HPDE6-E6E7 (cell line): ENCODE data around the gene TTPAL.
"Not testable (repeated sequence)": the region's sequence is repeated elsewhere in the genome, so short reads cannot be mapped to it uniquely, and the experiment has no call there.

Source experiments
- DNase-seq: peaks from one replicate; pipeline ENCODE4 v3.0.0; 2011; ENCODE audit warnings: missing footprints; ENCODE audit errors: extremely low spot score

The TTPAL gene

DNA sequence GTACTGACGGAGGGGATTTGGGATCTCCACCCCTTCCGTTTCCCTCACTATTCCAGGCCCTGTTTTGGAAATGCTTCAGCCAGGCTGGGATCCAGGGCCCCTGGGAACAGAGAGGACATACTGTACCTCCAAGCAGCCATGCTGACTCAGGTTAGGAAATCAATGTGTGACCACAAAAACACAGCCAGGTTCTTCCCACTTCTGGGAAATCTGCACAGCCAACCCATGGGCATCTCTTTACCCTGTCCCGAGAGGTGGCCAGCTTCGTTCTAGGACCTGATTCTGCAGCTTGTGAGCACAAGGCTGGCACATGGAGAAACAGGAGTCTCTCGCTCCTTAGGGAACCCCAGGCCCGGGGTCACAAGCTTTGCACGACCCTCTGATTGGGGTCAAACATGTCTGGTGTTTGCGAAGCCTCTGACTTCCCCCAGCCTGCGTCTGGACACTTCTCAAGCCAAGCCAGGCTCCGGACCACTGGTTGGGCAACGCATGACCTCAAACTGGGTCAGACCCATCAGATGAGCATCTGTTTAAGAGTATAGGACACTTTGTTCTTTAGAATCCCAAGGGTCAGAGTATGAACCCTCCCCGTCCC lies 8.3 kb upstream of the TTPAL start:
- no peak for DNase-seq

DNA sequence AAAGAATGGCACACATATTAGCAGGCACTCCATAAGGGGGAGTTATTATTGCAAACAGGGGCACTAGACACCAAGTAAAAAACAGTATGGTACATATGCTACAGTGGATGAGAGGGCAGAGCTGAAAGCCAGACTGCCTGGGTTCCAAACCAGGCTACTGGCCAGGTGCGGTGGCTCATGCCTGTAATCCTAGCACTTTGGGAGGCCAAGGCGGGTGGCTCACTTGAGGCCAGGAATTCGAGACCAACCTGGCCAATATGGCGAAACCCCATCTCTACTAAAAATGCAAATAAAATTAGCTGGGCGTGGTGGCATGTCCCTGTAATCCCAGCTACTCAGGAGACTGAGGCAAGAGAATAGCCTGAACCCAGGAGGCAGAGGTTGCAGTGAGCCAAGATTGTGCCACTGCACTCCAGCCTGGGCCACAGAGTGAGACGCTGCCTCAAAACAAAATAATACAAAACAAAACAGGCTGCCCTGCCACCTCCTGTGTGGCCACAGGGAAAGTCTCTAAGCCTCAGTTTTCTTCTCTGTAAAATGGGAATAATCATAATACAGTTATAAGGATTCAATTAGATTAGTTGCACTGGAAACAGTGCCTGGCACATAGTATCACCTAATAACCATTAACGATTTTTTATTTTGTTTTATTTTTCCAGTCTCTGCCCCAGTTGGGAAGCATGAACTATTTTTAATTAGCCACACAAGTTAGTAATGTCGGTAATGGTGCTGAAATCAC lies 7.5 kb upstream of the TTPAL start:
- DNase-seq, result no peak

DNA sequence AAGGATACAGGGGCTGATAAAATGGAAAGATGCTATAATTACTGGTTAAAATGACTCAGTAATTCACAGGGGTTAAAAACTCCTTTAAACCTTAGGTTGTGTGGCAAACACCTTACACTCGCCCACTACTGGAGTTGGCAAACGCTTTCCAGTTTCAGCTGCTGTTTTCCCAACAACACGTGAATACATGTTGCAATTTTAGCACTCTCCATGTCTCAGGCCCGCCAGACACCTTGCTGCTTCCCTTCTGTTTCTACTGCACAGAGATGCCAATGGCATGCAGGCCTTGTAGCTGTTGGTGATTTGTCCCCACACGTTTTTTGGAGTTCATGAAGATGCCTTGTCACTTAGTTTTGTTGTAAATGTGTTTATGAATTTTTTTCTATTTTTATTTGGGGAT lies 5.3 kb upstream of the TTPAL start:
- DNase-seq, result no peak

DNA sequence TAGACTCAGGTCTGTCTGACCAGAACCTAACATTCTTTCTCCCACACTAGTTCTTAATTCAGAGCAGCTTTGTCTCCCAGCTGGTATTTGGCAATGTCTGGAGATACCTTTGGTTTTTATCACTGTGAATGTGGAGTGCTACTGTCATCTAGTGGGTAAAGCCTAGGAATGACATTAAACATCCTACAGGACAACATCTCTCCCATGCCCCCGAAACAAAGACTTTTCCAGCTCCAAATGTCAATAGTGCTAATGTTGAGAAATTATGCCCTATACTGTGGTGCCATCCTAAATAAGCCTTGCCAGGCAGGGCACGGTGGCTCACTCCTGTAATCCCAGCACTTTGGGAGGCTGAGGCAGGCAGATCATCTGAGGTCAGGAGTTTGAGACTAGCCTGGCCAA lies 4.2 kb upstream of the TTPAL start:
- DNase-seq, result no peak

DNA sequence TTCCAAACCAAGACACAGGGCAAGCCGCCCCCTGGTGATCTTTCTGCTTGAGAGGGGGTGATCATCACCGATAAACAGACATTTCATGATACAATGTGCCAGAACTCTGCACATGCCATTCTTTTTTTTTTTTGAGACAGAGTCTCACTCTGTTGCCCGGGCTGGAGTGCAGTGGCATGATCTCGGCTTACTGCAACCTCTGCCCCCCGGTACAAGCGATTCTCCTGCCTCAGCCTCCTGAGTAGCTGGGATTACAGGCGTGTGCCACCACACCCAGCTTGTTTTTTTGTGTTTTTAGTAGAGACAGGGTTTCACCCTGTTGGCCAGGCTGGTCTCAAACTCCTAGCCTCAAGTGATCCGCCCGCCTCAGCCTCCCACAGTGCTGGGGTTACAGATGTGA lies 3.4 kb upstream of the TTPAL start:
- DNase-seq, result not testable (repeated sequence)

DNA sequence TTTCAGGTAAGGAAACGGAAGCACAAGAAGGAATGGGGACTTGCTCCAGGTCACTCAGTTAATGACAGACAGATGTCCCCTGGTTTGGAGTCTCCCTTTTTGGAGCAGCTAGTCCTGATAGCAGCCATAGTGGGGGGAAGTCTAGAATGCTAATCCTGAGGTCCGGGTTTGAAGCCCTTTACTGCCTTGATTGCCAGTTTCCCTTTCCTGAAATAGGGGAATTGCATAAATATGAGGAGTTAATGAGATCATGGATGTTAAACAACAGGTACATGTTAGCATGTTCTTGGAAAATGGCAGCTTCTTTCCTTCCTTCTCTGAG lies 341 bp upstream of the TTPAL start:
- no peak for DNase-seq

DNA sequence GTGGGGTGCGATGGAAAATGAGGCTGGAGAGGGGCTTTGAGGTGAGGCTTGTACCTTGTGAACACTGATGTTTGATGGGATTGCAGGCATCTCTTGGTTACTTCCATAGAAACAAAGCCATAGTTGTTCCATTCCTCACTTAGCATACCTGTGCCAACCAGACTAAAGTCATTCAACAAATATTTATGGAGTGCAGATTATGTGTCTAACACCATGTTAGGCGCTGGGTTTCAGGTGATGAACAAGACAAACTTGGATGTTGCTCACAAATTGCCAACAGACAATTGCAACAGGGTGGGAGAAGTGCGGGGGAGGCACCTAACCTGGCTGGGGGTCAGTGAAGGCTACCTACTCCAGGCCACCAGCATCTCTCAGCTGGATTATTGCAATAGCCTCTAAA lies 1.5 kb downstream of the TTPAL start:
- no peak for DNase-seq

DNA sequence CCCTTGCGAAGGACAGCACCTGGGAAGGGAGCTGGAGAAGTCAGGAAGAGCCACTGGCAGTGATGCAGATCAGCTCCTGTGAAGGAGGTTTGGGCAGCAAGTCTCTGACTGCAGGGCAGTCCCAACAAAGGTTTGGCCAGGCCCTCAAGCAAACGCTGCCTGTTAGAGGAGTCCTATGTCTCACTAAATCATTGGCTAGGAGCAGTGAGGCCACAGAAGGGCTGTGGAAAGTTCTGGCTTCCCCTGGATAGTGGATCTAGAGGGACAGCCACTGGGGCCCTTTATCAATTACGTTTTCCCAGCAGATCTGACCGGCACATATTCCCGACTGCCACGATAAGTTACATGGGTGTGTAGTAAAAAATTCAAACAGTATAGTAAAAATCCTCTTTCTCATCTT lies 2.5 kb downstream of the TTPAL start:
- no peak for DNase-seq

DNA sequence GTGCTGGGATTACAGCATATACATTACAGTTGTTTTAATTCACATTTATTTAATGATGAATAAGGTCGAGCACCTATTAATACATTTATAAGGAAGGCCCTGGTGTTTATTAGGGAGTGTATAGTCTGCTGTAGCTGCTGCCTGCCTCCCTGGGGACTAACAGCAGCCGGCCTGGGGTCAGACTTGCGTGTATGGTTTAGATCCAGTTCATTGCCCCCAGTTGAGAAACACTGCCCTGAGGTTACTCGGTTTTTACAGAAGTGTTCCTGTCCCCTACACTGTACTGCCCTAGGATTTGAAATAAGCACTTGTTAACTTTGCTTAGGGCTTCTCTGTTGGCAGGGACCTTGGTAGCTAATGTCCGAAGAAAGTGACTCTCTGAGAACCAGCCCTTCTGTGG lies 4.0 kb downstream of the TTPAL start:
- no peak for DNase-seq

DNA sequence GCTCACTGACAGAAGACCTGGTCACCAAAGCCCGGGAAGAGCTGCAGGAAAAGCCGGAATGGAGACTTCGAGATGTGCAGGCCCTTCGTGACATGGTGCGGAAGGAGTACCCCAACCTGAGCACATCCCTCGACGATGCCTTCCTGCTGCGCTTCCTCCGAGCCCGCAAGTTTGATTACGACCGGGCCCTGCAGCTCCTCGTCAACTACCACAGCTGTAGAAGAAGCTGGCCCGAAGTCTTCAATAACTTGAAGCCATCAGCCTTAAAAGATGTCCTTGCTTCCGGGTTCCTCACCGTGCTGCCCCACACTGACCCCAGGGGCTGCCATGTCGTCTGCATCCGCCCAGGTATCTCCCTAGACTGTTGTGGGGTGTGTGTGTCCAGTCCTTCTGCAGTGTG lies 4.4 kb downstream of the TTPAL start:
- DNase-seq, result no peak

DNA sequence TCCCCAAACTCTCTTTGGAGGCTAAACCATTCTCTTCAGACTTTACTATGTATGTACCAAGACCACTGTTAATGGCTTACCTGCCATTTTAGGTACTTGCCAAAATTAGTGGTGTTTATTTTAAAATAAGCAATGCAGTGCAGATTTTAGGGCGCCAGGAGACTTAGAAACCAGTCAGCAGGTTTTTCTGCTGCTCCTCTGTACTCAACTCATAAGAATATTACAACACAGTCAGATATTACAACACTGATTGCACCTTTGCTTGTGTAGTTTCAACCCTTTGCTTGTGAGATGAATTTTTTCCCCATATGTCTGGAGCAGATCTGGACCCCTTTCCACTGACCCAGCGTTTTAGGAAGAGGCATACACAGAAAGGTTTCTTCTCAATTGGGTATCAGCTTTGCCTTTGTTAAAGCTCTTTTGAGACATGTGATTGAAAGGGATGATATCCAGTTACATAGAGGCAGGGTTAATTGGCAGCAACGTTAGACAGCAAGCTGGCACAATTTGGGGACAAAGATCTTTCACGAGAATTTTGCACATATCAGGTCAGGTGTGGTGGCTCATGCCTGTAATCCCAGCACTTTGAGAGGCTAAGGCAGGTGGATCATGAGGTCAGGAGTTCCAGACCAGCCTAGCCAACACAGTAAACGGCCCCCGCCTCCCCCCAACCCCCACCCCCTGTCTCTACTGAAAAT lies 6.2 kb downstream of the TTPAL start:
- no peak for DNase-seq

DNA sequence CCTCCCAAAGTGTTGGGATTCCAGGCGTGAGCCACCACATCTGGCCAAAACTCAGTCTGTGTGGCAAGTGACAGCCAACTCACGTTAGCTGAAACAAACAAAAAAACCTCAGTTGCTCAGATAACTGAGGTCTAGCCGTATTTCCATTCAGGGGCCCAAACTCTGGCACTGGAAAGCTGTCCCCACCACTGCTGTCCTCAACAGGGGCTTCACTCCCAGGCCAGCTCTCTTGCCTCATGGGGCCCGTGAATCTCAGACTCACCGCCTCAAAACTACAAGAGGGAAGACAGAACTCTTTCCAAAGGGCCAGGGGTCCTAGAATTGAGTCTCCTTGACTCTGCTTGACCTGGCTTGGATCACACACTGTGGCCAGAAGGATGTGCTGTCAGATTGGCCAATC lies 7.4 kb downstream of the TTPAL start:
- no peak for DNase-seq

DNA sequence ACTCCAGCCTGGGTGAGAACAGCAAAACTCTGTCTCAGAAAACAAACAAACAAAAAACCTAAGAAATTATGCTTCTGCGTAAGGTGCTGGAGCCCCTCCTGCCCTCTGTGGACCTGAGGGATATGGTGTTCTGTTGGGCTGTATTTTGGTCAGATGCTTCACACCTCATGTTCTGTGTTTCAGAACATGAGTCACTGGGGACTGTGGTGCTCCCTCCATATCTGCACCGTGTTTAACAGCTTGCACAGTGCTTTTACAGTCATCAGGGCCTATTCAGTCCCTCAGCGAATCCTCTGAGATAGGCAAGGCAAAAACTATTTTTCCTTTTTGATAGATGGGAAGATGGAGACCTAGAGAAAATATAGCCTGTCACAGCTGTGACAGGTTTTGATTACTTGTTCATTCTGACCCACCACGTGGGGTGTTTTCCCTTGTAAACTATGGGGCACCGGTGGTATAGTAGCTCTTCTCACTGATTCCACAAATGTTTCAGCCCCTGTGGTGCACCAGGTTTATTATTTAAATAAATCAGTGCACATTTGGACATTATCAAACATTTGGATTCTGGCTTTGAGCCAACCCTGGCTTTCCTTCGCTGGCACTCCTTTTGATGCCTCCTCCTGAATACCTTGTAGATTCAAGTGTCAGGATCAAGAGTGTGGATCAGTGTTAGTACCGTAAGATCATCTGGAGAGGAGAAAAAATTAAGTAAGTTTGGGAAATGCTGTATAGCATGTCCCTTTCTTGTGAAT lies 9.6 kb downstream of the TTPAL start:
- DNase-seq, result no peak

DNA sequence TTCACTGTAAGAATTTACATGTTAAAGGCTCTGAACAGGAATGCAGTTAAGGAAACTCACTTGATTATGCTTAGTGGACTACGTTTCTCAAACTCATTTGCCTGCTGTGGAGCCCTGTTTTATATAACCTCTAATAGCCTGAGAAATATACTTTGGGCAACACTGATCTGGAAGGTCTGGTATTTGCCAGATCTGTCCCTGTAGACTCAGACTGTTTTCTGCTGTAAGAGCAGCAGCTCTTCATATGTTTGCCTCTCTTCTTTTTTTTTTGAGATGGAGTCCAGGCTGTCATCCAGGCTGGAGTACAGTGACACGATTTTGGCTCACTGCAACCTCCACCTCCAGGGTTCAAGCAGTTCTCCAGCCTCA lies 10.1 kb downstream of the TTPAL start:
- DNase-seq, result no peak

DNA sequence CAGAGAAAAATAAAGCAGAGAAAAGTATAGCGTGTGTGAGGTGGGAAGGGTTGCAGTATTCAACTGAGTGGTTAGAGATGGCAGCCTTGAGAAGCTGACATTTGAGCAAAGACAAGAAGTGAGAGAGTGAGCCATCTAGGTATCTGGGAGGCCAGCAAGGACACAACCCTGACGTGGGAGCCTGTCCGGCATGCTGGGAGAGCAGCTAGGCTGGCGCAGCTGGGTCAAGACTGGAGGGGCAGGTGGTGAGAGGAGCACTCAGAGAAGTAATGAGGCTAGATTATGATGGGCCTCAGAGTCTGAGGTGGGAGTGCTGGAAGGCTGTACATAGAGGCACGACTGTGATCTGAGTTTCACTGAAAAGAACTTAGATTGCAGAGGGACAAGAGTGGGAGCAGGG lies 12.9 kb downstream of the TTPAL start:
- no peak for DNase-seq

DNA sequence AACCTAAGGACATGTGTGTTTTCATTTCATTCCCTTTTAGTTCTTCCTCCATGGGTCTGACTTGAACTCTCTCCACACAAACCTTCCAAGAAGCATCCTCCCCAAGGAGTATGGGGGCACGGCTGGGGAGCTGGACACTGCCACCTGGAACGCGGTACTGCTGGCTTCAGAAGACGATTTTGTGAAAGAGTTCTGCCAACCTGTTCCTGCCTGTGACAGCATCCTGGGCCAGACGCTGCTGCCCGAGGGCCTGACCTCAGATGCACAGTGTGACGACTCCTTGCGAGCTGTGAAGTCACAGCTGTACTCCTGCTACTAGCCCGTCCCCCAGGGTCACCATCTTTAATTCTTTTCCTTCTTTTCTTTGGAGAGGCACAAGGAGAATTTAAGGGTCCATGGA lies 13.5 kb downstream of the TTPAL start:
- no peak for DNase-seq

DNA sequence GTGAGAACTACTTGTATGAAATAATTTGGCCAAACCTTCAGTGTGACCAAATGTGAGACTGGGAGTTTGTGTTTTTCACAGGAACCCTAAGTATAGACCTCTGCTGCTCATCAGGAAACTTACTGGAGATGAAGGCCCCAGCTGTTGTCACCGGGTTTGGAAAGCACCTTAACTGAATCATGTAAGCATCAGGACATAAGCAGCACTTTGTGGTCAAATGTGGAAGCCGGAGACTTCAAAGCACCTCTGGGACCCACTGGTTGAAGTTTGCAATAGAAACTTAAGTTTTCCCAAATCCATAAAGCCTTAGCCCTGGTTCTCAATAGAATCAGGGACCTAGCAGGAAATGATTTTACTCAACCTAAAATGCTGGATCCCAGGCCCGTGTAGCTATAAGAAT lies 14.3 kb downstream of the TTPAL start:
- DNase-seq, result no peak

DNA sequence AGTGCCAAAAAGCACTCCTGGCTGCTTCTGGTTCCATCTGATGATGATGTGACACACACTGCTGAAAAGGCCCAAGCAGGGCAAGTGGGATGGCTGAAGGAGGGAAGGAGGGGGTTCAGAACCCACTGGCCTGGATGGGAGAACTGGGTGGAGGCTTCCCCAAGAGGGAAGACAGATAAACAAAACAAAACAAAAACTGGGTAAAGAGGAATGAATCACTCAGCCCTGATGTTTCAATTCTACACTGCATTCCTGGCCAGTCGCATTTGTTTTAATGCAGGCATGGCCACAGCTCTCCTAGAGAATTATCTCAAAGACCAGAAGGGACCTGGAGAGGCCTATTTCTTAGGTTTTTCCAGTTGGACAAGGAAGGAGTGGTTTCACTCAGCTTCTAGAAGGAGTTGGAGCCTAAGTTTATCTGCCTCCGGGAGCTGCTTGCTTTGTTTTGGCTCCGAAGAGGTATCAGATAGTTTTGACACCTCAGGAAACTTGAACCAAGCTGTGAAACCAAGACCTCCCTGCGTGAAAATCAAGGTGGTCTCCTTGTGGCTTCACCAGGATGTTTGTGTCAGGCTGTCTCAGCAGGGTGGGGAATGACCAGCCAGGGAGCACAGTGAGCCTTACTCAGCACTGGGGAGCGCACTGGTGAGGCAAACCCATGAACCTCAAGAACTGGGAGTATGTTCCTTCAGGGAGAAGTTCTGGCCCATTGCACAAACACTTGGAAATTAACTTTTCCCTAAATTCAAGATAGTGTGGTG lies 16.1 kb downstream of the TTPAL start:
- DNase-seq, result no peak

DNA sequence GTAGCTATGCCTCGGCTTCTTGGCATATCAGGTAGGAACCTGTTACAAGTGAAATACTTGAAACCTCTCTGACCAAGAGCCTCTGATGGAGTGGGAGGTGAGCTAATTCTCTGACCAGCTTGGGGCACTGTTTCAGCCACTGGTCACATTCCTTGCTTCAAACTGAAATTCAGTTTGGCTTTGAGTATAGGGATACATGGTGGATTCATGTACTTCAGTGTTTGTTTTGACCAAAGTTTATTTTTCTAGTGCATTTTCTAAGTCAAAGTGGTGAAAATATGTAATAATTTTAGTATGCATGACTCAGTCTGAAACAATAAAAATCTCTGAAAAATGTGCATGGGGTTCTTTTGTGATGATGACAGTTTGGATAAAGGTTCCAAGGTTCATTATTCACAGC lies 18.6 kb downstream of the TTPAL start:
- no peak for DNase-seq

DNA sequence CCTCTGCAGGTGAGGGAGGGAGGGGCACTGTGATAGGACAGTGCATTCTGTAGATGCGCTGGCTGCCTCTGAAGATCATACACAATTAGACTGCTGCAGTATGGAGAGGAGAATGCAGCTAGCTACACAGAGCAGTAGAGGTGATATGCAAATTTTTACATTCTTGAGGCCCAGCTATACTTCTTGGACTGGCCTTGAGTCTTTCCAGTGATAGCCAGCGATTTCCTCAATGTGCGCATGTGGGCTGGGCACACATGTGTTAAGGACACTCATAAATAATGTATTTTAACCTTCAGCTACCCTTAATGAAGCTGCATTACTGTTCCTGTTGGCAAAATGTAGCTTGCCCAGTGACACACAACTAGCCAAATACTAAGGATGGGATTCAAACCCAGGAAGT lies 19.0 kb downstream of the TTPAL start:
- DNase-seq, result no peak

DNA sequence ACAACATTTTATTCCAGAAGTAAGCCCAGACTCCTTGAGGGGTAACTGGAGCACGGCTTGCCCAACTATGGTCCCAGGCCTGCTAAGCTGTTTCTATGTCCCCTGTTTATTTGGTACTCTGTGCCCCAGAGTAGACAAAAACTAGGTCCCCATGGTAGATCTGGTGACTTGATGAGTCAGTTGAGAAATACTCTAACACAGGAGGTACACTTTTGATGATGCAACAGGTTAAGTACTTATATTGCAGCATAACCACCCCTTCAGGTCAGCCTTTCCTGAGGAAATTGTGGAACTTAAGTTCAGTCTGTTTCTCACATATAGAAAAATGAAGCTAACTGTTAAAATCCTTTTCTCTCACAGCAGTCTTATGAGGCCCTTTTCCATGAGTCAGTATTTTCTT lies 19.6 kb downstream of the TTPAL start:
- DNase-seq, result peak; percentile 61
